GM19043 (cell line): ENCODE measurements around the gene TSEN15.
"Not testable (repeated sequence)": the region's sequence is repeated elsewhere in the genome, so short reads cannot be mapped to it uniquely, and the experiment has no call there.

Source experiments
- ATAC-seq: cut with Tn5 transposase; IDR thresholded peaks from one replicate; pipeline ENCODE4 v1.9.1; 2021; ENCODE audit warnings: low read depth; ENCODE audit not compliant: unreplicated experiment

The TSEN15 gene

GRCh38 chr1:184031092-184031408 lies 20.5 kb upstream of the TSEN15 start:
- no peak for ATAC-seq

- no peak for ATAC-seq
Measured at GRCh38 chr1:184031409-184032107, 20.0 kb upstream of the TSEN15 start.

- no peak for ATAC-seq
Measured at GRCh38 chr1:184032306-184032929, 19.1 kb upstream of the TSEN15 start.

- ATAC-seq = no peak
Measured at GRCh38 chr1:184032930-184033418, 18.6 kb upstream of the TSEN15 start.

- no peak for ATAC-seq
Measured at GRCh38 chr1:184033711-184034167, 17.8 kb upstream of the TSEN15 start.

GRCh38 chr1:184034761-184035379 lies 16.7 kb upstream of the TSEN15 start:
- ATAC-seq = no peak

GRCh38 chr1:184035719-184036516 lies 15.6 kb upstream of the TSEN15 start:
- no peak for ATAC-seq

- no peak for ATAC-seq
Measured at GRCh38 chr1:184036517-184036949, 15.0 kb upstream of the TSEN15 start.

GRCh38 chr1:184037849-184038591 lies 13.5 kb upstream of the TSEN15 start:
- ATAC-seq = no peak

GRCh38 chr1:184039126-184039525 lies 12.4 kb upstream of the TSEN15 start:
- ATAC-seq = no peak

GRCh38 chr1:184041731-184042130 lies 9.8 kb upstream of the TSEN15 start:
- ATAC-seq = no peak

- not testable (repeated sequence) for ATAC-seq
Measured at GRCh38 chr1:184043315-184043714, 8.2 kb upstream of the TSEN15 start.

- ATAC-seq = no peak
Measured at GRCh38 chr1:184044603-184045376, 6.7 kb upstream of the TSEN15 start.

GRCh38 chr1:184047541-184047940 lies 4.0 kb upstream of the TSEN15 start:
- ATAC-seq = not testable (repeated sequence)

- no peak for ATAC-seq
Measured at GRCh38 chr1:184048561-184049240, 2.8 kb upstream of the TSEN15 start.

GRCh38 chr1:184049291-184049690 lies 2.2 kb upstream of the TSEN15 start:
- no peak for ATAC-seq

GRCh38 chr1:184049836-184050468 lies 1.6 kb upstream of the TSEN15 start:
- ATAC-seq = no peak

GRCh38 chr1:184050636-184051035 lies 894 bp upstream of the TSEN15 start:
- ATAC-seq = no peak

GRCh38 chr1:184051138-184051484 lies 419 bp upstream of the TSEN15 start:
- no peak for ATAC-seq
